Psoas muscle (tissue), 8 donors: ENCODE results near the gene FXYD2. TPM values are rescaled to one million over a fixed set of nuclear protein-coding genes. Genes with fewer than 3 reads are reported as not detected.

Experiments used
- ATAC-seq, 4 donors: fragments of 200-7000 bp; cut with Tn5 transposase; one replicate each; pipeline ENCODE4 v1.9.1; 2020; ENCODE audit warnings: moderate library complexity in 3 of 4, mild to moderate bottlenecking in 2 of 4
- DNase-seq, 2 donors: peaks; one replicate each; pipeline ENCODE4 v3.0.0-alpha.2; 2020
- H3K27ac ChIP-seq: fragments of 200-600 bp; one replicate; pipeline ENCODE4 v1.8.0; 2022
- H3K27me3 ChIP-seq, 3 donors: fragments of 200-600 bp in 1 of 3; one replicate each; pipeline versions ENCODE4 v1.6.1 to v1.8.0; 2013 to 2022; ENCODE audit warnings: low read length in 2 of 3, mild to moderate bottlenecking in 2 of 3, moderate library complexity in 1 of 3; ENCODE audit not compliant: insufficient read depth in 3 of 3
- H3K36me3 ChIP-seq, 2 donors: fragments of 200-600 bp in 1 of 2; one replicate each; pipeline versions ENCODE4 v1.6.1 to v1.8.0; 2013 to 2022; ENCODE audit warnings: low read depth in 1 of 2, mild to moderate bottlenecking in 1 of 2, moderate library complexity in 1 of 2; ENCODE audit not compliant: insufficient read depth in 1 of 2
- H3K4me1 ChIP-seq: fragments of 200-600 bp; one replicate; pipeline ENCODE4 v1.8.0; 2022
- H3K4me3 ChIP-seq: fragments of 200-600 bp; one replicate; pipeline ENCODE4 v1.8.0; 2022; ENCODE audit warnings: mild to moderate bottlenecking
- H3K9me3 ChIP-seq: fragments of 200-600 bp; one replicate; pipeline ENCODE4 v1.8.0; 2022
- WGBS, 3 donors: extraction: QIAGEN DNeasy Blood & Tissue Kit; methylation state at CpG; one replicate each; pipeline versions ENCODE4 v1.1.6 to v1.1.7; 2013; 5-methylcytosine and 5-hydroxymethylcytosine counted together
- intact Hi-C, 2 donors: fragments of 100-400 bp; cut with DNase I; formaldehyde crosslinking; loops; one replicate each; pipeline versions ENCODE4 v1.11.0 to v1.14.2; 2022
- polyA plus RNA-seq, 3 donors: library from polyadenylated mRNA; stranded (reverse); fragments of 200-250 nt; gene quantifications; one replicate each; pipeline ENCODE4 v1.2.3, GENCODE V29; 2013
- total RNA-seq, 4 donors: library from RNA; stranded (reverse); fragmentation: NEBNext Ultra II Directional in 2 of 4; extraction: Animal tissue kit (Norgen Biotek cat#: 25700) in 2 of 4; gene quantifications; one replicate each; pipeline versions ENCODE4 v1.2.1 to v1.2.4, GENCODE V29; 2021 to 2023
- TF ChIP-seq, protein P1 (sequence below): fragments of 200-600 bp; IDR thresholded peaks from one replicate; pipeline ENCODE4 v1.8.0; 2022; ENCODE audit warnings: antibody characterized with exemption
- donor health status: healthy with polysubstance abuse.
- donor health status: DM: no; HTN: no; CAD: no; lungs with moderate emphysema.
- donor health status: Bipolar disorder and iron deficiency.
- donor health status: healthy.
- donor health status: DM: yes; HTN: yes; CAD: no.
- donor health status: DM: no; HTN: no; CAD: no.
- donor health status: DM: no; HTN: no; CAD: no.
- donor health status: DM: yes; HTN: yes; CAD: no.

The FXYD2 gene
- total and polyA plus RNA-seq, 7 donors = 0.17 to 0.69 (median 0.42) TPM; not detected in 2

- intact Hi-C loops = no loop called here
- no peak for ATAC-seq
- H3K4me1 ChIP-seq = peaks cover 12% of the 10 kb centered on the region
- WGBS, 3 donors = 89 to 95% (median 92%) methylated on average over 8 of the region's 8 CpGs
- H3K9me3 ChIP-seq = no peaks in the 10 kb centered on the region
- H3K27me3 ChIP-seq = no peaks in the 10 kb centered on the region
- no peaks in the 10 kb centered on the region for H3K36me3 ChIP-seq
- no peak for DNase-seq
- H3K27ac ChIP-seq = no peak overlapping the region
- no peak overlapping the region for H3K4me3 ChIP-seq
- TF ChIP-seq, protein P1, sequence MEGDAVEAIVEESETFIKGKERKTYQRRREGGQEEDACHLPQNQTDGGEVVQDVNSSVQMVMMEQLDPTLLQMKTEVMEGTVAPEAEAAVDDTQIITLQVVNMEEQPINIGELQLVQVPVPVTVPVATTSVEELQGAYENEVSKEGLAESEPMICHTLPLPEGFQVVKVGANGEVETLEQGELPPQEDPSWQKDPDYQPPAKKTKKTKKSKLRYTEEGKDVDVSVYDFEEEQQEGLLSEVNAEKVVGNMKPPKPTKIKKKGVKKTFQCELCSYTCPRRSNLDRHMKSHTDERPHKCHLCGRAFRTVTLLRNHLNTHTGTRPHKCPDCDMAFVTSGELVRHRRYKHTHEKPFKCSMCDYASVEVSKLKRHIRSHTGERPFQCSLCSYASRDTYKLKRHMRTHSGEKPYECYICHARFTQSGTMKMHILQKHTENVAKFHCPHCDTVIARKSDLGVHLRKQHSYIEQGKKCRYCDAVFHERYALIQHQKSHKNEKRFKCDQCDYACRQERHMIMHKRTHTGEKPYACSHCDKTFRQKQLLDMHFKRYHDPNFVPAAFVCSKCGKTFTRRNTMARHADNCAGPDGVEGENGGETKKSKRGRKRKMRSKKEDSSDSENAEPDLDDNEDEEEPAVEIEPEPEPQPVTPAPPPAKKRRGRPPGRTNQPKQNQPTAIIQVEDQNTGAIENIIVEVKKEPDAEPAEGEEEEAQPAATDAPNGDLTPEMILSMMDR = no peak
These were observed 1.1 kb upstream of the FXYD2 start for GRCh38 chr11:117825538-117826189.

DNA sequence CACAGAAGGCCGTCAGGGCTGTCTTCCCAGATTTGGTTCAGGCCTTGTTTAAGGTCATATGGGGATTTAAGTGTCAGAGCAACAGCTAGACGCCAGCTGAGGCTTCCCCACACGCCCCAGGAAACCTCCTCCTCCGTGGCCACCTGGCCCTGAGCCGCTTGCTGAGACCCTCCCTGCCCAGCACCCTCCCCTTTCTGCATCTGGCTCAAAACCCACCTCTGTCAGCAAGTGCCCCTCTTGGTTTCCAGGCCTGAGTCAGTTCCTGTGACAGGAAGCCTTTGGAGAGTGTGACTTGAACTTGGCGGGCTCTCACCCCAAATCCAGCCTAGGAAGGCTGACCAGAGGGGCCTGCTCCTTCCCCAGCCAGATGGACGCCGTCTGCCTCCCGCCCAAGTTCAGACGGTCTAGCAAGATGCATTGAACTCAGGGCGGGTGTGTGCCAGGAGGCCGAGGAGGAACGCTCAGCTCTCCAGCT, 561 bp downstream of the FXYD2 start:
- no peaks in the 10 kb centered on the region for H3K36me3 ChIP-seq
- H3K27me3 ChIP-seq = no peaks in the 10 kb centered on the region
- ATAC-seq (peak; percentile 21 to 57 (median 46)), DNase-seq (peak; percentile 77 to 80)
- intact Hi-C loops = no loop called here
- no peak overlapping the region for H3K4me3 ChIP-seq
- TF ChIP-seq, protein P1 = no peak
- peak overlapping the region; percentile 55 for H3K27ac ChIP-seq
- no peaks in the 10 kb centered on the region for H3K9me3 ChIP-seq
- 41 to 56% (median 48%) methylated on average over 13 of the region's 13 CpGs for WGBS, 3 donors
- H3K4me1 ChIP-seq = peaks cover 12% of the 10 kb centered on the region

DNA sequence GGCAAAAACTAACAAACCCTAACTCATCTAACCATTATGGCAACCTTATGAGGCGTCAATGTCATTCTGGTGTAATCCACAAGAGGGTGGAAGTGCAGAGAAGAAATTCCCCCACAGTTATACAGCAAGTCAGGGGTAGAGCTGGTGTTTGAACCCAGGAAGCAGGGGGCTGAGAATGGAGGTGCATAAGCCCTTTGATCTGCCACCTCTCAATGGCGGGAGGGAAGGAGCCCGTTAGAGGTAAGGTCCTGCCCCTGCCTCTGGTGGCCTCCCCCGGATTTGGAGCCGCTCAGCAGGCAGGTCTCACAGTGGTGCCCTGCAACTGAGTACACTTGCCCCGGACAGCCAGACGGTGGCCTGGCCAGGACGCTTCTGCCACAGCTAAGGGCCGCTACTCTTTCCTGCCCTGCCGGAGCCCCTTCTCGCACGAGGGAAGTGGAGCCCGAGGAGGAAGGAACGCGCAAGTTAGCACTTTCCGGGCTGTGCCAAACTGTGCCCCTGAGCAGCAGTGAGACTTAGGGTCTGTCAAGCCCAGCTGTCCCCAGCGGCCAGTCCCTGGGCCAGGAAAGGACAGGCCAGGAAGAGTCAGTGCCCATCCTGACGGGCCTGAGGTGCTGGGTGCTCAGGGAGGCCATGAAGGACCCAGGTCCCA, 1.1 kb downstream of the FXYD2 start:
- peak in 1 of 2 donors; percentile 51 for DNase-seq
- intact Hi-C loops = no loop called here

GRCh38 chr11:117822074-117823033, 2.2 kb downstream of the FXYD2 start:
- DNase-seq = peak; percentile 59 to 65
- TF ChIP-seq, protein P1 = peak; percentile 28
- Histone ChIP-seq H3K9me3 (no peaks in the 10 kb centered on the region), H3K4me1 (peaks cover 12% of the 10 kb centered on the region), H3K27ac (no peak overlapping the region), H3K27me3 (no peaks in the 10 kb centered on the region), H3K4me3 (no peak overlapping the region), H3K36me3 (no peaks in the 10 kb centered on the region)
- intact Hi-C loops = no loop called here
- 77 to 81% (median 78%) methylated on average over 31 to 33 of the region's 33 CpGs for WGBS, 3 donors
- ATAC-seq = peak in 2 of 4 donors; percentile 31 to 32

More for the DNA sequence above, 1.1 kb downstream of the FXYD2 start:
- TF ChIP-seq, protein P1 = no peak
- no peaks in the 10 kb centered on the region for H3K27me3 ChIP-seq
- peaks cover 12% of the 10 kb centered on the region for H3K4me1 ChIP-seq
- no peaks in the 10 kb centered on the region for H3K36me3 ChIP-seq
- H3K4me3 ChIP-seq = no peak overlapping the region
- H3K27ac ChIP-seq = peak overlapping the region; percentile 55
- WGBS, 3 donors = 56 to 64% (median 62%) methylated on average over 18 of the region's 18 CpGs
- no peaks in the 10 kb centered on the region for H3K9me3 ChIP-seq
- peak in 2 of 4 donors; percentile 7 to 15 for ATAC-seq
